GM18508 (cell line): Measurements from ENCODE around the gene SSX4B.
"Not testable (repeated sequence)": the region's sequence is repeated elsewhere in the genome, so short reads cannot be mapped to it uniquely, and the experiment has no call there.

Experiments used
- ATAC-seq: cut with Tn5 transposase; IDR thresholded peaks from one replicate; pipeline ENCODE4 v1.9.1; 2021; ENCODE audit warnings: moderate number of reproducible peaks; ENCODE audit not compliant: insufficient read depth, unreplicated experiment

Gene SSX4B

GRCh38 chrX:48356315-48357094 is 55.3 kb downstream of the SSX4B start, which contains the start of gene SSX3:
Gene SSX3 (minus strand): TSS chrX:48356703. CDS start chrX:48355249, 1,454 bp downstream.
- ATAC-seq: not testable (repeated sequence)
